HG03039 (cell line): Measurements from ENCODE around the gene GARRE1.
"Not testable (repeated sequence)": the region's sequence is repeated elsewhere in the genome, so short reads cannot be mapped to it uniquely, and the experiment has no call there.

Source experiments
- ATAC-seq: cut with Tn5 transposase; IDR thresholded peaks from one replicate; pipeline ENCODE4 v1.9.1; 2021; ENCODE audit warnings: mild to moderate bottlenecking, moderate library complexity; ENCODE audit not compliant: unreplicated experiment

Gene GARRE1

GRCh38 chr19:34259367-34260095 lies 5.2 kb downstream of the GARRE1 start:
- ATAC-seq, result no peak

GRCh38 chr19:34260771-34261173 lies 6.4 kb downstream of the GARRE1 start:
- no peak for ATAC-seq

GRCh38 chr19:34261334-34262109 lies 7.2 kb downstream of the GARRE1 start:
- no peak for ATAC-seq

- no peak for ATAC-seq
Measured at GRCh38 chr19:34263745-34264237, 9.4 kb downstream of the GARRE1 start.

- ATAC-seq, result no peak
Measured at GRCh38 chr19:34265221-34265650, 10.9 kb downstream of the GARRE1 start.

- ATAC-seq, result no peak
Measured at GRCh38 chr19:34269081-34269480, 14.7 kb downstream of the GARRE1 start.

GRCh38 chr19:34269489-34269888 lies 15.1 kb downstream of the GARRE1 start:
- ATAC-seq, result no peak

- no peak for ATAC-seq
Measured at GRCh38 chr19:34269968-34270621, 15.7 kb downstream of the GARRE1 start.

- ATAC-seq, result no peak
Measured at GRCh38 chr19:34273121-34273520, 18.8 kb downstream of the GARRE1 start.

GRCh38 chr19:34274284-34274826 lies 20.0 kb downstream of the GARRE1 start:
- no peak for ATAC-seq

- no peak for ATAC-seq
Measured at GRCh38 chr19:34274827-34275625, 20.7 kb downstream of the GARRE1 start.

- no peak for ATAC-seq
Measured at GRCh38 chr19:34275705-34276104, 21.4 kb downstream of the GARRE1 start.

- no peak for ATAC-seq
Measured at GRCh38 chr19:34276614-34277013, 22.3 kb downstream of the GARRE1 start.

- no peak for ATAC-seq
Measured at GRCh38 chr19:34277244-34277643, 22.9 kb downstream of the GARRE1 start.

GRCh38 chr19:34278783-34279182 lies 24.4 kb downstream of the GARRE1 start:
- no peak for ATAC-seq

GRCh38 chr19:34281444-34281843 lies 27.1 kb downstream of the GARRE1 start:
- ATAC-seq, result not testable (repeated sequence)

GRCh38 chr19:34282611-34283519 lies 28.5 kb downstream of the GARRE1 start:
- no peak for ATAC-seq

- no peak for ATAC-seq
Measured at GRCh38 chr19:34284505-34284904, 30.2 kb downstream of the GARRE1 start.

GRCh38 chr19:34287662-34288140 lies 33.3 kb downstream of the GARRE1 start:
- ATAC-seq, result no peak
